SK-N-SH treated with all-trans-retinoic acid at 6 μM for 48 hours (cell line): ENCODE measurements around the gene TRAPPC2B.

Experiments used
- ARNTL ChIP-seq: fragments of 450-650 bp; formaldehyde crosslinking; IDR thresholded peaks from 2 replicates; pipeline ENCODE4 v1.5.0; 2020; ENCODE audit warnings: low read depth, mild to moderate bottlenecking, moderate library complexity, borderline replicate concordance
- CSDC2 ChIP-seq: fragments of 250-450 bp; sonication (Bioruptor Pico); IDR thresholded peaks from 2 replicates; pipeline ENCODE4 v1.5.0; 2020; ENCODE audit warnings: mild to moderate bottlenecking, moderate library complexity
- GLIS3 ChIP-seq: fragments of 250-450 bp; sonication (Bioruptor Pico); IDR thresholded peaks from 2 replicates; pipeline ENCODE4 v1.5.0; 2020; ENCODE audit warnings: mild to moderate bottlenecking, moderate library complexity
- ISL1 ChIP-seq: fragments of 250-450 bp; sonication (Bioruptor Pico); IDR thresholded peaks from 2 replicates; pipeline ENCODE4 v2.1.2; 2022; ENCODE audit warnings: mild to moderate bottlenecking, moderate library complexity
- OSR1 ChIP-seq: fragments of 250-450 bp; sonication (Bioruptor Pico); IDR thresholded peaks from 2 replicates; pipeline ENCODE4 v1.8.0; 2022; ENCODE audit warnings: moderate library complexity, mild to moderate bottlenecking, inconsistent platforms
- RARB ChIP-seq: fragments of 250-450 bp; sonication (Bioruptor Pico); IDR thresholded peaks from 2 replicates; pipeline ENCODE4 v1.8.0; 2021; ENCODE audit warnings: mild to moderate bottlenecking, moderate library complexity
- SNAI2 ChIP-seq: fragments of 250-450 bp; sonication (Bioruptor Pico); IDR thresholded peaks from 2 replicates; pipeline ENCODE4 v1.5.0; 2020; ENCODE audit warnings: mild to moderate bottlenecking, moderate library complexity
- TOX ChIP-seq: fragments of 250-450 bp; sonication (Bioruptor Pico); IDR thresholded peaks from 2 replicates; pipeline ENCODE4 v1.8.0; 2021; ENCODE audit warnings: mild to moderate bottlenecking, moderate library complexity, borderline replicate concordance
- ZFP3 ChIP-seq: fragments of 250-450 bp; sonication (Bioruptor Pico); IDR thresholded peaks from 2 replicates; pipeline ENCODE4 v1.5.0; 2020; ENCODE audit warnings: mild to moderate bottlenecking, moderate library complexity
- ZFP30 ChIP-seq: fragments of 450-650 bp; formaldehyde crosslinking; IDR thresholded peaks from 2 replicates; pipeline ENCODE4 v1.5.0; 2022; ENCODE audit warnings: mild to moderate bottlenecking, moderate library complexity
- ZNF70 ChIP-seq: fragments of 450-650 bp; formaldehyde crosslinking; IDR thresholded peaks from 2 replicates; pipeline ENCODE4 v1.5.0; 2020; ENCODE audit warnings: mild to moderate bottlenecking, moderate library complexity
- ZNF8 ChIP-seq: fragments of 450-650 bp; formaldehyde crosslinking; IDR thresholded peaks from 2 replicates; pipeline ENCODE4 v1.5.0; 2020; ENCODE audit warnings: mild to moderate bottlenecking, moderate library complexity
- TF ChIP-seq, protein P1 (sequence below): fragments of 250-450 bp; sonication (Bioruptor Pico); IDR thresholded peaks from 2 replicates; pipeline ENCODE4 v1.5.1; 2021; ENCODE audit warnings: mild to moderate bottlenecking, moderate library complexity
- TF ChIP-seq, protein P2 (sequence below): fragments of 250-450 bp; sonication (Bioruptor Pico); IDR thresholded peaks from 2 replicates; pipeline ENCODE4 v1.8.0; 2020; ENCODE audit warnings: mild to moderate bottlenecking, moderate library complexity, borderline replicate concordance

DNA sequence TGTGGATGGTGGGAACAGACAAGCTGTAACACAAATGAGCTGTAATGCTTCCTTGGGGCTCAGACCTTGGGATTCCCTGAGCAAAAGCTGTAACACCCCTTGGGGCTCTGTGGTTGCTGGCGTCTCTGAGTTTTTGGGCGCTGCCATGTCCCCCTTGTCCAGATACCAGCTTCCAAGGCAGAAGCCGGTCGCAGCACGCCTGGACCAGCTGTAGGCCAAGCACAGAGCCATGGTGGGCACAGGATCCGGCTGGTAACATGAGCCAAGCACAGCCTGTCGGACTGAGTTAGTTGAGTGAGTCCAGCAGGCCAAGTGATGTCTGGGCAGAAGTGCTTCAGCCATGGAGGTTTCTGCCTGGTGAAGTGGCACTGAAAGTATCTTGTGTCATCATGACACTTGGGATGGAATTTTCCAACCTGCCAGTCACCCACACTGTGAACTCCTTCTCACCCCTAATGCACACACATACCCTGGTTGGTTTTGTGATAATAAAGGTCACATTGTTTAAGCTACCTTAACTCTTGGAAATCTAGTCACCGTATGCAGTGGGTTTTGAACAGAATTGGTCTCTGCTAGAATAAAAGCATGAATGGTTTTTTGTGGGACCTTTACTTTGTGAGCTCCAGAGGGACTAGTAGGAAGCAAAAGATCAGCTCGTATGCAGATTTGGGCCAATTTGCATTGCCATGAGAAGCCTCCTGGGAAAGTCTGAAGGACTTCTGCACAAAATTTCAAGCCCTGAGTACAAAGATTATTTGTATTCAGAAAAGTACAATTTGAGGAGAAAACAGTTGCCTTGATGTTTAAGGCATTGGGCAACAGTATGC, 40.6 kb downstream of the TRAPPC2B start:
- TF ChIP-seq ARNTL (CRISPR knock-in tag), result no peak
- no peak for TF ChIP-seq TOX
- no peak for TF ChIP-seq OSR1
- TF ChIP-seq RARB (CRISPR knock-in tag), result no peak
- TF ChIP-seq ZFP30 (CRISPR knock-in tag), result no peak
- TF ChIP-seq, protein P1, sequence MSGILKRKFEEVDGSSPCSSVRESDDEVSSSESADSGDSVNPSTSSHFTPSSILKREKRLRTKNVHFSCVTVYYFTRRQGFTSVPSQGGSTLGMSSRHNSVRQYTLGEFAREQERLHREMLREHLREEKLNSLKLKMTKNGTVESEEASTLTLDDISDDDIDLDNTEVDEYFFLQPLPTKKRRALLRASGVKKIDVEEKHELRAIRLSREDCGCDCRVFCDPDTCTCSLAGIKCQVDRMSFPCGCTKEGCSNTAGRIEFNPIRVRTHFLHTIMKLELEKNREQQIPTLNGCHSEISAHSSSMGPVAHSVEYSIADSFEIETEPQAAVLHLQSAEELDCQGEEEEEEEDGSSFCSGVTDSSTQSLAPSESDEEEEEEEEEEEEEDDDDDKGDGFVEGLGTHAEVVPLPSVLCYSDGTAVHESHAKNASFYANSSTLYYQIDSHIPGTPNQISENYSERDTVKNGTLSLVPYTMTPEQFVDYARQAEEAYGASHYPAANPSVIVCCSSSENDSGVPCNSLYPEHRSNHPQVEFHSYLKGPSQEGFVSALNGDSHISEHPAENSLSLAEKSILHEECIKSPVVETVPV (CRISPR knock-in tag), result no peak
- TF ChIP-seq SNAI2 (CRISPR knock-in tag), result no peak
- TF ChIP-seq ISL1 (CRISPR knock-in tag), result no peak
- TF ChIP-seq ZFP3 (CRISPR knock-in tag), result no peak
- no peak for TF ChIP-seq CSDC2 (CRISPR knock-in tag)
- TF ChIP-seq ZNF8 (CRISPR knock-in tag), result no peak
- TF ChIP-seq GLIS3 (CRISPR knock-in tag), result no peak
- TF ChIP-seq, protein P2, sequence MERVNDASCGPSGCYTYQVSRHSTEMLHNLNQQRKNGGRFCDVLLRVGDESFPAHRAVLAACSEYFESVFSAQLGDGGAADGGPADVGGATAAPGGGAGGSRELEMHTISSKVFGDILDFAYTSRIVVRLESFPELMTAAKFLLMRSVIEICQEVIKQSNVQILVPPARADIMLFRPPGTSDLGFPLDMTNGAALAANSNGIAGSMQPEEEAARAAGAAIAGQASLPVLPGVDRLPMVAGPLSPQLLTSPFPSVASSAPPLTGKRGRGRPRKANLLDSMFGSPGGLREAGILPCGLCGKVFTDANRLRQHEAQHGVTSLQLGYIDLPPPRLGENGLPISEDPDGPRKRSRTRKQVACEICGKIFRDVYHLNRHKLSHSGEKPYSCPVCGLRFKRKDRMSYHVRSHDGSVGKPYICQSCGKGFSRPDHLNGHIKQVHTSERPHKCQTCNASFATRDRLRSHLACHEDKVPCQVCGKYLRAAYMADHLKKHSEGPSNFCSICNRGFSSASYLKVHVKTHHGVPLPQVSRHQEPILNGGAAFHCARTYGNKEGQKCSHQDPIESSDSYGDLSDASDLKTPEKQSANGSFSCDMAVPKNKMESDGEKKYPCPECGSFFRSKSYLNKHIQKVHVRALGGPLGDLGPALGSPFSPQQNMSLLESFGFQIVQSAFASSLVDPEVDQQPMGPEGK (CRISPR knock-in tag), result no peak
- TF ChIP-seq ZNF70, result no peak
